IMR-90 (cell line): ENCODE data around the gene SYAP1. TPM values are rescaled to one million over a fixed set of nuclear protein-coding genes. Genes with fewer than 3 reads are reported as not detected.

Experiments
- ATAC-seq: fragments of 200-7000 bp; cut with Tn5 transposase; 2 replicates; pipeline ENCODE4 v1.9.1; 2020; ENCODE audit warnings: low read depth, mild to moderate bottlenecking, moderate library complexity
- BruUV-seq: library from RNA; stranded (reverse); fragments of 400-500 nt; replicated peaks from 2 replicates; lab custom pipeline; 2021; lab: Mats Ljungman, UMichigan
- CTCF ChIA-PET: fragments of 300-600 bp; formaldehyde crosslinking; extraction: SDS; loops from one replicate; lab custom pipeline; 2021; ENCODE audit warnings: antibody characterized with exemption; lab: Yijun Ruan, JAX
- POLR2A ChIA-PET: fragments of 300-600 bp; sonication (Branson Sonifier 250); formaldehyde crosslinking; loops from one replicate; lab custom pipeline; 2022; ENCODE audit warnings: antibody characterized with exemption; ENCODE audit not compliant: unreplicated experiment; lab: Charles Lee
- DNase-seq: peaks from one replicate; pipeline ENCODE4 v3.0.0; 2013
- H2AFZ ChIP-seq: replicated peaks from 2 replicates; pipeline ENCODE3; 2013; ENCODE audit warnings: low read length, mild to moderate bottlenecking; ENCODE audit not compliant: poor library complexity
- H2AK5ac ChIP-seq: 2 replicates; pipeline ENCODE4 v1.6.1; 2013; ENCODE audit warnings: low read depth, low read length, inconsistent platforms
- H2AK9ac ChIP-seq: replicated peaks from 2 replicates; pipeline ENCODE3; 2013; ENCODE audit warnings: mild to moderate bottlenecking, low read depth, low read length, moderate library complexity; ENCODE audit not compliant: poor library complexity
- H2BK120ac ChIP-seq: 2 replicates; pipeline ENCODE4 v1.6.1; 2013; ENCODE audit warnings: low read depth, low read length, inconsistent platforms
- H2BK15ac ChIP-seq: 3 replicates; pipeline ENCODE4 v1.6.1; 2013; ENCODE audit warnings: low read depth, low read length, inconsistent platforms
- H2BK20ac ChIP-seq: 2 replicates; pipeline ENCODE4 v1.6.1; 2013; ENCODE audit warnings: low read depth, mild to moderate bottlenecking, inconsistent platforms, low read length, moderate library complexity
- H2BK5ac ChIP-seq: 2 replicates; pipeline ENCODE4 v1.6.1; 2013; ENCODE audit warnings: mild to moderate bottlenecking, low read depth, low read length, inconsistent platforms; ENCODE audit not compliant: poor library complexity, severe bottlenecking
- H3K14ac ChIP-seq: replicated peaks from 2 replicates; pipeline ENCODE4 v1.6.1; 2013; ENCODE audit warnings: low read depth, low read length, inconsistent platforms
- H3K18ac ChIP-seq: 2 replicates; pipeline ENCODE4 v1.6.1; 2013; ENCODE audit warnings: low read depth, low read length, control low read depth
- H3K23ac ChIP-seq: 2 replicates; pipeline ENCODE4 v1.6.1; 2013; ENCODE audit warnings: low read depth, low read length, inconsistent platforms
- H3K27ac ChIP-seq: 2 replicates; pipeline ENCODE4 v1.5.1; 2013; ENCODE audit warnings: mild to moderate bottlenecking, control low read depth, low read length; ENCODE audit not compliant: insufficient read depth
- H3K27me3 ChIP-seq: 2 replicates; pipeline ENCODE4 v1.6.1; 2013; ENCODE audit warnings: low read length; ENCODE audit not compliant: control insufficient read depth, insufficient read depth
- H3K36me3 ChIP-seq: 2 replicates; pipeline ENCODE4 v1.6.1; 2013; ENCODE audit warnings: low read length, mixed read lengths; ENCODE audit not compliant: control insufficient read depth, insufficient read depth
- H3K4ac ChIP-seq: 2 replicates; pipeline ENCODE4 v1.6.1; 2013; ENCODE audit warnings: low read depth, low read length, inconsistent platforms
- H3K4me1 ChIP-seq: 2 replicates; pipeline ENCODE4 v1.6.1; 2013; ENCODE audit warnings: low read length, mixed read lengths; ENCODE audit not compliant: control insufficient read depth, insufficient read depth
- H3K4me2 ChIP-seq: 2 replicates; pipeline ENCODE4 v1.6.1; 2013; ENCODE audit warnings: low read depth, mild to moderate bottlenecking, control low read depth, low read length, moderate library complexity
- H3K4me3 ChIP-seq: 2 replicates; pipeline ENCODE4 v1.5.1; 2013; ENCODE audit warnings: low read depth, mild to moderate bottlenecking, control low read depth, low read length, moderate library complexity; ENCODE audit not compliant: insufficient read depth
- H3K56ac ChIP-seq: 2 replicates; pipeline ENCODE4 v1.6.1; 2013; ENCODE audit warnings: low read length, inconsistent platforms; ENCODE audit not compliant: insufficient read depth; ENCODE audit errors: extremely low read depth
- H3K79me1 ChIP-seq, 2 experiments: 2 replicates each; pipeline ENCODE4 v1.6.1; 2013; ENCODE audit warnings: low read length in 2 of 2, inconsistent platforms in 1 of 2, low read depth in 1 of 2
- H3K9ac ChIP-seq: 2 replicates; pipeline ENCODE4 v1.6.1; 2013; ENCODE audit warnings: low read depth, low read length, control low read depth
- H3K9me1 ChIP-seq: 2 replicates; pipeline ENCODE4 v1.6.1; 2013; ENCODE audit warnings: low read length, inconsistent platforms; ENCODE audit not compliant: insufficient read depth
- H3K9me3 ChIP-seq: 2 replicates; pipeline ENCODE4 v1.6.1; 2013; ENCODE audit warnings: low read length; ENCODE audit not compliant: control insufficient read depth, insufficient read depth
- H4K20me1 ChIP-seq: 2 replicates; pipeline ENCODE4 v1.6.1; 2013; ENCODE audit warnings: low read length, inconsistent platforms; ENCODE audit not compliant: insufficient read depth
- H4K5ac ChIP-seq: 2 replicates; pipeline ENCODE4 v1.6.1; 2013; ENCODE audit warnings: mild to moderate bottlenecking, low read depth, low read length, control low read depth
- H4K8ac ChIP-seq, 2 experiments: 2 replicates each; pipeline ENCODE4 v1.6.1; 2013; ENCODE audit warnings: low read depth in 2 of 2, low read length in 2 of 2, control low read depth in 1 of 2, inconsistent platforms in 1 of 2
- H4K91ac ChIP-seq: 2 replicates; pipeline ENCODE4 v1.6.1; 2013; ENCODE audit warnings: low read depth, low read length, inconsistent platforms; ENCODE audit not compliant: insufficient read depth
- NFE2L2 ChIP-seq: fragments of 150-350 bp; IDR thresholded peaks from 2 replicates; pipeline ENCODE4 v1.6.1; 2016; ENCODE audit warnings: low read depth, mild to moderate bottlenecking, low read length
- POLR2A ChIP-seq: IDR thresholded peaks from 2 replicates; pipeline ENCODE4 v1.6.1; 2012; ENCODE audit warnings: mild to moderate bottlenecking, low read depth, low read length
- RFX5 ChIP-seq: IDR thresholded peaks from 2 replicates; pipeline ENCODE4 v1.8.0; 2012; ENCODE audit warnings: low read depth, mild to moderate bottlenecking, low read length, moderate library complexity
- dilution Hi-C: fragments of 300-500 bp; cut with HindIII; formaldehyde crosslinking; loops from one replicate; pipeline ENCODE4 v1.14.3; 2018; ENCODE audit warnings: low sequenced_read_pairs; ENCODE audit not compliant: unreplicated experiment
- in situ Hi-C: fragments of 300-500 bp; cut with MboI; formaldehyde crosslinking; loops from 3 replicates; pipeline ENCODE4 v1.14.3; 2019; ENCODE audit warnings: low sequenced_read_pairs, inconsistent platforms, mixed read lengths
- intact Hi-C: fragments of 100-400 bp; cut with micrococcal nuclease; formaldehyde crosslinking; loops from 2 replicates; pipeline ENCODE4 v1.10.0; 2022
- polyA plus RNA-seq, 3 experiments: library from polyadenylated mRNA; depleted of rRNA; stranded (reverse); fragments of >200 nt; gene quantifications; 2 replicates each; pipeline ENCODE4 v1.2.3, GENCODE V29; 2012; ENCODE audit warnings: low replicate concordance in 1 of 3
- total RNA-seq: library from RNA; depleted of rRNA; stranded (reverse); fragments of >200 nt; gene quantifications from 2 replicates; pipeline ENCODE4 v1.2.3, GENCODE V29; 2012
- TF ChIP-seq, protein P1 (sequence below): conservative IDR thresholded peaks from 2 replicates; pipeline ENCODE4 v1.5.1; 2012; ENCODE audit warnings: mild to moderate bottlenecking, low read depth, low read length, improper control_type of control experiment

The SYAP1 gene
- total and polyA plus RNA-seq, 2 of the 4 experiments (the other 2 are of a cell fraction): 17.7 to 35.0 TPM

DNA sequence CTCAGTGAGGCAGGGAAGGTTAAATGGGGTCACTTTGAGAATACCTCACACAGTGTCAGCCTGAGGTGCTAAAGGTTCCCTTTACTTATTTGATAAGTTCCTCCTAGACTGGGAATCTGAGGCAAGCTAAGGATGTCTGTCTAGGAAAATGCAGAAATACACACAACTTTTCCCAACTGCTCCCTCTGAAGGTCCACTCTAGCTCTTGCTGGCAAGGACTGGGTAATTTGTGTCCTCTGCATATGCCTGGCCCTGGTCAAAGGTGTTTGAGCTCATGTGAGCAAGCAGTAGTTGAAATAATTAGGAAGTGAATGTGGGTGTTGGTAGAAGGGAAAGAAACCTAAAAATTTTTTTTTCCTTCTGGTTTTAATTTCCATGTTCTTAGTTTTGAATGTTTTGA is 88.1 kb downstream of the SYAP1 start:
- peak overlapping the region; percentile 78; the same call in 1 of the 2 replicates for H3K27ac ChIP-seq
- DNase-seq: peak; percentile 38
- no peak overlapping the region for H3K4me3 ChIP-seq
- H3K18ac ChIP-seq: peak overlapping the region; percentile 16; the same call in 1 of the 2 replicates
- dilution Hi-C loops: no loop called here
- no peaks in the 10 kb centered on the region for H3K9me3 ChIP-seq
- H2BK5ac ChIP-seq: peak overlapping the region; percentile 51
- peaks cover 3% of the 10 kb centered on the region; the same call in 1 of the 2 replicates for H3K9me1 ChIP-seq
- H2BK15ac ChIP-seq: peak overlapping the region; percentile 22; the same call in 1 of the 3 replicates
- TF ChIP-seq NFE2L2 (no peak), RFX5 (no peak), POLR2A (no peak)
- TF ChIP-seq, protein P1, sequence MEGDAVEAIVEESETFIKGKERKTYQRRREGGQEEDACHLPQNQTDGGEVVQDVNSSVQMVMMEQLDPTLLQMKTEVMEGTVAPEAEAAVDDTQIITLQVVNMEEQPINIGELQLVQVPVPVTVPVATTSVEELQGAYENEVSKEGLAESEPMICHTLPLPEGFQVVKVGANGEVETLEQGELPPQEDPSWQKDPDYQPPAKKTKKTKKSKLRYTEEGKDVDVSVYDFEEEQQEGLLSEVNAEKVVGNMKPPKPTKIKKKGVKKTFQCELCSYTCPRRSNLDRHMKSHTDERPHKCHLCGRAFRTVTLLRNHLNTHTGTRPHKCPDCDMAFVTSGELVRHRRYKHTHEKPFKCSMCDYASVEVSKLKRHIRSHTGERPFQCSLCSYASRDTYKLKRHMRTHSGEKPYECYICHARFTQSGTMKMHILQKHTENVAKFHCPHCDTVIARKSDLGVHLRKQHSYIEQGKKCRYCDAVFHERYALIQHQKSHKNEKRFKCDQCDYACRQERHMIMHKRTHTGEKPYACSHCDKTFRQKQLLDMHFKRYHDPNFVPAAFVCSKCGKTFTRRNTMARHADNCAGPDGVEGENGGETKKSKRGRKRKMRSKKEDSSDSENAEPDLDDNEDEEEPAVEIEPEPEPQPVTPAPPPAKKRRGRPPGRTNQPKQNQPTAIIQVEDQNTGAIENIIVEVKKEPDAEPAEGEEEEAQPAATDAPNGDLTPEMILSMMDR: peak; percentile 39
- peak overlapping the region; percentile 34; the same call in 1 of the 2 replicates for H2AK5ac ChIP-seq
- ChIA-PET POLR2A (no interaction called here), CTCF (interaction anchor here (0.9 to 2.0 kb wide), 4 partner anchors 10 to 239 kb away, joined by 3 to 7 read pairs (median 4); no protein-coding TSS in a partner anchor)
- intact Hi-C loops: no loop called here
- peak overlapping the region; percentile 65 for H3K9ac ChIP-seq
- ATAC-seq: peak; percentile 86
- peak overlapping the region; percentile 64 for H3K14ac ChIP-seq
- peak overlapping the region; percentile 33; the same call in 1 of the 2 replicates for H2BK120ac ChIP-seq
- peaks cover 16 to 17% of the 10 kb centered on the region in 2 experiments for H3K79me1 ChIP-seq
- H3K4ac ChIP-seq: 0 out of 2 replicates have a peak overlapping the region, but pooled peaks have one; percentile 44
- H2BK20ac ChIP-seq: no peak overlapping the region
- H2AK9ac ChIP-seq: no peak overlapping the region
- H4K91ac ChIP-seq: no peak overlapping the region; the same call in 1 of the 2 replicates
- H4K8ac ChIP-seq: no peak overlapping the region; a peak in 1 of 4 replicates
- H3K4me2 ChIP-seq: peak overlapping the region; percentile 72
- H4K5ac ChIP-seq: peak overlapping the region; percentile 18
- H3K27me3 ChIP-seq: no peaks in the 10 kb centered on the region
- H2AFZ ChIP-seq: no peak overlapping the region
- no TSS peak for BruUV-seq
- peak overlapping the region; percentile 6; the same call in 1 of the 2 replicates for H3K23ac ChIP-seq
- H3K36me3 ChIP-seq: peaks cover 3% of the 10 kb centered on the region; the same call in 1 of the 2 replicates
- no peaks in the 10 kb centered on the region for H4K20me1 ChIP-seq
- H3K56ac ChIP-seq: no peak overlapping the region
- peaks cover 4% of the 10 kb centered on the region for H3K4me1 ChIP-seq
- in situ Hi-C loops: no loop called here
